Muscle of leg (tissue), 11 donors: ENCODE results near the gene IFIT1B. TPM values are rescaled to one million over a fixed set of nuclear protein-coding genes. Genes with fewer than 3 reads are reported as not detected.
A peak's percentile ranks its signal among the peaks of the same experiment; 100 is the strongest.
"Not testable (repeated sequence)": the region's sequence is repeated elsewhere in the genome, so short reads cannot be mapped to it uniquely, and the experiment has no call there.

Source experiments
- DNase-seq: peaks from one replicate; pipeline ENCODE4 v3.0.0; 2013
- H3K27ac ChIP-seq: one replicate; pipeline ENCODE4 v1.5.1; 2013; ENCODE audit warnings: mild to moderate bottlenecking, low read length, control low read depth
- H3K27me3 ChIP-seq: one replicate; pipeline ENCODE4 v1.6.1; 2013; ENCODE audit warnings: low read length; ENCODE audit not compliant: control insufficient read depth, insufficient read depth
- H3K36me3 ChIP-seq: one replicate; pipeline ENCODE4 v1.6.1; 2013; ENCODE audit warnings: low read length; ENCODE audit not compliant: control insufficient read depth, insufficient read depth
- H3K4me1 ChIP-seq: one replicate; pipeline ENCODE4 v1.6.1; 2013; ENCODE audit warnings: low read length; ENCODE audit not compliant: control insufficient read depth, insufficient read depth
- H3K4me3 ChIP-seq: one replicate; pipeline ENCODE4 v1.5.1; 2013; ENCODE audit warnings: low read length, control low read depth
- H3K9me3 ChIP-seq: replicated peaks from 2 replicates; pipeline ENCODE4 v1.6.1; 2013; ENCODE audit warnings: low read depth, low read length; ENCODE audit not compliant: control insufficient read depth
- WGBS: methylation state at CpG from one replicate; pipeline ENCODE4 v1.1.5; 2013; ENCODE audit warnings: missing lambda C conversion rate; ENCODE audit not compliant: insufficient coverage; 5-methylcytosine and 5-hydroxymethylcytosine counted together
- polyA plus RNA-seq, 8 donors: library from polyadenylated mRNA; unstranded; fragments of 120-200 nt; gene quantifications; one replicate each; pipeline versions ENCODE4 v1.2.1 to v1.2.3, GENCODE V29; 2013; ENCODE audit warnings: inconsistent platforms in 1 of 8, low replicate concordance in 1 of 8; ENCODE audit not compliant: insufficient read length in 8 of 8, insufficient read depth in 1 of 8
- total RNA-seq: library from RNA; stranded (reverse); fragments of 120-200 nt; gene quantifications from one replicate; pipeline ENCODE4 v1.2.4, GENCODE V29; 2013

IFIT1B gene
- total and polyA plus RNA-seq, 9 donors = 0.06 to 1.1 (median 0.32) TPM

GRCh38 chr10:89379103-89379502, 1.2 kb downstream of the IFIT1B start:
- Histone ChIP-seq H3K36me3 (no peaks in the 10 kb centered on the region), H3K27me3 (no peaks in the 10 kb centered on the region), H3K4me1 (peaks cover 13% of the 10 kb centered on the region), H3K9me3 (no peaks in the 10 kb centered on the region), H3K4me3 (no peak overlapping the region), H3K27ac (no peak overlapping the region)
- no peak for DNase-seq

DNA sequence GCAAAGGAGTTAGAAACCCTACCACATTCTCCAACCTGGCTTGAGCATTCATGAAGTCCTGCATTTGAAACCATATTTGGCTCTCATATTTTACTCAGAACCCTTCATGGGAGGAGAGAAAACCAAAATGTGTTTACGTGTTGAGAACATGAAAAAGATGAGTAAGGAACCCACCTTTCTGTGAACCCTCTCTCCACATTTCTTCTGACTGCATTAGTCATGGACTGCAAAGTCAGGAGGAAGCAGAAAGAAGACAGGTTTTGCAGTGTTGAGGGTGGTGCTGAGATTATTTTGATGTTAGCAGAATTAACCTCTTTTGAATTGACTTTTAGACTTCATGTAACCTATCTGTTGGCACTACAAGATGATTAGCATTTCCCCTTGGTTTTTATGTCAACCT, 4.9 kb downstream of the IFIT1B start:
- Histone ChIP-seq H3K27me3 (no peaks in the 10 kb centered on the region), H3K4me3 (no peak overlapping the region), H3K9me3 (no peaks in the 10 kb centered on the region), H3K4me1 (peaks cover 3% of the 10 kb centered on the region), H3K27ac (no peak overlapping the region), H3K36me3 (no peaks in the 10 kb centered on the region)
- DNase-seq = no peak
- no CpG with 5 or more reads among the region's 1 CpG for WGBS

DNA sequence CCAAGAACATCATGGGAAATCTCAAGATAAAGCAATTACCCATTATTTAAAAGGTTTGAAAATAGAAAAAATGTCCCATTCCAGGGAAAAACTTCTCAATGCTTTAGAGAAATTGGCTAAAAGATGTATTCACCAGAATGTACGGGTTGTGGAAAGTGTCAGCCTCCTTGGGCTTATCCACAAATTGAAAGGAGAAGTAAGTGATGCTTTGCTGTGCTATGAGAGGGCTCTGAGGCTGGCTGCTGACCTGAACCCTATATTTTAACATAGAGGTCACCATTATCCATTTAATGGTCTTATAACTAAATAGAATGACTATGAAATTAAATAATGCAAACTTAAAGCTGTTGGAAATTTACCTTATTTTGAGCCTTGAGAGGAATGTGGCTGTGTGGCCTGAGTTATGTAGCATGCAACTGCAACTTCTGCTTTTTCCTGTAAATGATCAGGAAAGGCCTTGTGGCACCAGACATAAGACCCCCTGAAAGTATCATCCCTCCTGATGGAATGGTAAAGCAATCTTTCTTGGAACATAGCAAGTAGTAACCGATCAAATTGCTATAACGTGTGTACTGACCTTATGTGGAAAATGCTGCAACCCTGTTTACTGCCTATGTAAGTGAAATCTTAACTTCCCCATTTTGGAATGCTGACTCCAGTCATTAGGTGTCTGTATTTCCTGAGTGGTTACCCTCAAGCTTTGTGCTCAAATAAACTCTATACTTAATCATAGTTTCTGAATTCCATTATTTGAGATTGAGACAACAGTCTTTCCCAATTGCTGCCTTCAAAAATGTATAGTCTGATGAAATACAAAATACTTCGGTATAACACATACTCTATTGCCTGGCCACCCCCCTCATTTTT, 6.9 kb downstream of the IFIT1B start:
- Histone ChIP-seq H3K36me3 (no peaks in the 10 kb centered on the region), H3K9me3 (no peaks in the 10 kb centered on the region), H3K27ac (no peak overlapping the region), H3K4me3 (no peak overlapping the region), H3K27me3 (no peaks in the 10 kb centered on the region), H3K4me1 (no peaks in the 10 kb centered on the region)
- peak; percentile 64 for DNase-seq
- WGBS = no CpG with 5 or more reads among the region's 4 CpGs

DNA sequence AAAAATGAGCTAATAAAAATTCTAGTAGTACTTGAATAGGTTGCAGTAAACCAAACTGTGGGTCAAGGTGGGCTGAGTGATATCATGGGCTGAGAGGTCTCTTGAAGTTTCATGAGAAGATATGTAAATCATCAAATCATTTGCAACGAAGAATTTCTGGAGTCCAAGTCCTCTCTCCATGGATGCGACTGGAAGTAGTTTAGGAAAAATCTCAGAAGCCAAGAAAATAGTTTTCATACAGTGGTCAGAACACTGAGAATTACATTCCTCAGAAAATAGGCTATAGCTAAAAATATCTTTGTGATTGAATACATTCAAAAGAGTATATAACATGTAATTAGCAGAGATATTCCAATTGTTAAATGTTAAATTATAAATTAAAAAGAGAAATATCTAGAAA, 10.9 kb downstream of the IFIT1B start:
- Histone ChIP-seq H3K9me3 (no peaks in the 10 kb centered on the region), H3K27ac (peak overlapping the region; percentile 43), H3K27me3 (no peaks in the 10 kb centered on the region), H3K4me3 (no peak overlapping the region), H3K36me3 (no peaks in the 10 kb centered on the region), H3K4me1 (peaks cover 17% of the 10 kb centered on the region)
- peak; percentile 87 for DNase-seq
- no CpG with 5 or more reads among the region's 2 CpGs for WGBS

DNA sequence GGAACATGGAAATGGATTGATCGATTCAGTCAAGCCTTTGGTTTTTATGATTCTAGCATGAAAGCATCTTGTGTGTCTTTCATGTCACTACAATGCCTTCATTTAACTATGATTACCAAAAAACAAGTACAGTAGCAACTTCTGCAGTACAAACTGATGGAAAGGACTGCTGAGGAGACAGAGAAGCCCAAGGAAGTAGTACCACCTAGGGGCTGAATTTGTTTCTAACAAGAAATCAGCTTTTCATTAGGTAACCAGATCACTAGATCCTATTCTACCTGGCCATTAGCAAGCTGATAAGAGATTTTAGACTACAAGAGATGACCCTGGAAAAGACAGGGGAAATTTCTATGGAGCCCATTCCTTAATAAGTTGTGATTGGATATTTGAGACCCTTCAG, 11.4 kb downstream of the IFIT1B start:
- peaks cover 17% of the 10 kb centered on the region for H3K4me1 ChIP-seq
- H3K27me3 ChIP-seq = no peaks in the 10 kb centered on the region
- WGBS = no CpG with 5 or more reads among the region's 1 CpG
- peak; percentile 80 for DNase-seq
- no peaks in the 10 kb centered on the region for H3K36me3 ChIP-seq
- no peak overlapping the region for H3K4me3 ChIP-seq
- no peaks in the 10 kb centered on the region for H3K9me3 ChIP-seq
- no peak overlapping the region for H3K27ac ChIP-seq

- H3K27ac ChIP-seq = peak overlapping the region; percentile 97
- no peak overlapping the region for H3K4me3 ChIP-seq
- WGBS = 42% methylated on average over 5 of the region's 5 CpGs
- H3K9me3 ChIP-seq = no peaks in the 10 kb centered on the region
- H3K36me3 ChIP-seq = peaks cover 6% of the 10 kb centered on the region
- peak; percentile 88 for DNase-seq
- no peaks in the 10 kb centered on the region for H3K27me3 ChIP-seq
- peaks cover 24% of the 10 kb centered on the region for H3K4me1 ChIP-seq
Observed at GRCh38 chr10:89390476-89391225, 12.8 kb downstream of the IFIT1B start.

DNA sequence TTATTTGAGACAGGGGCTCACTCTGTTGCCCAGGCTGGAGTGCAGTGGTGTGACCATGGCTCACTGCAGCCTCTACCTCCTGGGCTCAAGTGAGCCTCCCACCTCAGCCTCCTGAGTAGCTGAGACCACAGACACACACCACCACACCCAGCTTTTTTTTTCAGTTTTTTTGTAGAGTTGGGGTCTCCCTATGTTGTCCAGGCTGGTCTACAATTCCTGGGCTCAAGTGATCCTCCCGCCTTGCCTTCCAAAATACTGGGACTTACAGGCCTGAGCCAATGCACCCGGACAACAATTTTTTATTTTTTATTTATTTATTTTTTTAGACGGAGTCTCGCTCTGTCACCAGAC, 13.3 kb downstream of the IFIT1B start:
- no CpG with 5 or more reads among the region's 4 CpGs for WGBS
- H3K4me1 ChIP-seq = peaks cover 24% of the 10 kb centered on the region
- H3K36me3 ChIP-seq, H3K9me3 ChIP-seq, H3K4me3 ChIP-seq, H3K27me3 ChIP-seq, DNase-seq: not testable (repeated sequence)
- H3K27ac ChIP-seq = peak overlapping the region; percentile 97

DNA sequence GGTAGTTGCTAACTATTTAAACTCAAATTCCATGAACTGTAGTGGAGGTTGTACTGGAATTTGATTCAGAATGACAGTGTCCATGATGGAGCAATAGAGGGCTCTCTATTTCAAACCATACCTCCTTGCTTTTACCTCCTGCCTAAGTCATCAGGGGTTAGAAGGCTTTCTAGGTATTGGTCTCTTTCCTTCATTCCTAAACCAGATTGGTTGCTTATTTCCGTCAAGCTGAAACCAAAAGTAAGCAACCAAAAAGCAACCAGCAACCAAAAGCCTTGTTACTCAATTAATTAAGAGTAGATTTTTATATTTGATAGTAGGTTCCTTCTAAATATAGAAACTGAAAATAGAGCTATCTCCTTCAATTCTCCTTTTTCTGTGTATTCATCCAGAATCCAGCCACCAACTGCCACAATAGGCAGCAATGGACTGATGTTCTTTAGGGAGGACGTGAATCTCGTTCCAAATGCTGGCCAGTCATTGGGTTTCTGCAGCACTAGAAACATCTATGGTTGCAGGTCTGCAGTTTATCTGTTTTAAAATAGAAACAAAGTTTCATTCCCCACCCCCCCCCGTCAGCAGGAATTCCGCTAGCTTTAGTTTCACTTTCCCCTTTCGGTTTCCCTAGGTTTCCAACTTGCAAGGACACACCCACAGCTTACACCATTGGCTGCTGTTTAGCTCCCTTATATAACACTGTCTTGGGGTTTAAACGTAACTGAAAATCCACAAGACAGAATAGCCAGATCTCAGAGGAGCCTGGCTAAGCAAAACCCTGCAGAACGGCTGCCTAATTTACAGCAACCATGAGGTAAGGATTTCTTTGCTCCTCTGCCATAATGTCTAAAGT, 14.3 kb downstream of the IFIT1B start, which contains the start of gene IFIT1:
Gene IFIT1 (plus strand): TSS at position 717 of the 850 bp plus-strand sequence. CDS start 90 bp downstream, at position 807.
- peak within 1 kb of the TSS; percentile 70 for H3K4me3 ChIP-seq
- H3K27me3 ChIP-seq = no peaks in the 10 kb centered on the region
- H3K9me3 ChIP-seq = peaks cover 5% of the 10 kb centered on the region
- 0% methylated on average over 1 of the region's 8 CpGs for WGBS
- DNase-seq = peak; percentile 98
- H3K36me3 ChIP-seq = peaks cover 11% of the 10 kb centered on the region
- H3K4me1 ChIP-seq = peaks cover 24% of the 10 kb centered on the region
- H3K27ac ChIP-seq = peak within 1 kb of the TSS; percentile 97

DNA sequence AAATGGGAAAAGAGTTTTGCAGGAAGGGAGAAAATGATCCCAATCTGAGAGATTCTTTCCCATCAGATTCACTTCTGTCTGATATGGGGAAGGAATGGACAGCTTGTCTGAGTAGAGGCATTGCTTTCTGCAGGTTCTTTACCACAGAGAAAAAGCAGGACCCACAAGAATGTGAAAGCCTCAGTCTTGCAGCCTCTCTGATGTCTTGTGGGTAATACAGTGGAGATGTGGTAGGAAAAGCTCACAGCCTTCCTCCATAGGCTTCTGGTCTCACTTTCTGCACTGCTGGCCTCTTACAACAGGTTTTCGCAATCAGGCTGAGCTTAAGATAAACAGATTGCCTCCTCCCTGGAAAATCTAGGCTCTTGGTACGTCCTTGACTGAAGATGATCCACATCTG, 15.1 kb downstream of the IFIT1B start:
- WGBS = 18% methylated on average over 2 of the region's 2 CpGs
- Histone ChIP-seq H3K4me1 (peaks cover 24% of the 10 kb centered on the region), H3K9me3 (peaks cover 5% of the 10 kb centered on the region), H3K36me3 (peaks cover 11% of the 10 kb centered on the region), H3K4me3 (peak overlapping the region; percentile 70), H3K27me3 (no peaks in the 10 kb centered on the region), H3K27ac (peak overlapping the region; percentile 97)
- peak; percentile 71 for DNase-seq

DNA sequence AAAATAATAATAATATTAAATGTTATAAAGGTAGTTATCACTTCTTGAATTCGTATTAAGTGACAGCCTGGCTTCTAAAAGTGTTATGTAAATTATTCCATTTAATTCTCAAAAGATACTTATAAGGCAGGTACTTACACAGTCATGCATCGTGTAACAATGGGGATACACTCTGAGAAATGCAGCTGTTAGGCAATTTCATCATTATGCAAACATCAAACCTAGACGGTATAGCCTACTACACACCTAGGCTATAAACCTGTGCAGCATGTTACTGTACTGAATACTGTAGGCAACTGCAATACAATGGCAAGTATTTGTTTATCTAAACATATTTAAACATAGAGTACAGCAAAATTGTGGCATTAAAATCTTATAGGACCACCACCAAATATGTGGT, 16.0 kb downstream of the IFIT1B start:
- Histone ChIP-seq H3K27ac (peak overlapping the region; percentile 40), H3K4me1 (peaks cover 24% of the 10 kb centered on the region), H3K27me3 (no peaks in the 10 kb centered on the region), H3K4me3 (peak overlapping the region; percentile 70), H3K36me3 (peaks cover 11% of the 10 kb centered on the region), H3K9me3 (peaks cover 5% of the 10 kb centered on the region)
- DNase-seq = no peak
- WGBS = no CpG with 5 or more reads among the region's 3 CpGs
